Activated CD8-positive, alpha-beta T cell treated with anti-CD3 and anti-CD28 coated beads for 36 hours (primary cell): ENCODE results near the gene MATR3. TPM values are rescaled to one million over a fixed set of nuclear protein-coding genes. Genes with fewer than 3 reads are reported as not detected.
"Not testable (repeated sequence)": the region's sequence is repeated elsewhere in the genome, so short reads cannot be mapped to it uniquely, and the experiment has no call there.

Experiments used
- ATAC-seq: fragments of 200-7000 bp; cut with Tn5 transposase; one replicate; pipeline ENCODE4 v1.10.0; 2021; ENCODE audit warnings: mild to moderate bottlenecking, moderate library complexity
- CTCF ChIA-PET: fragments of 350-600 bp; sonication (Branson Sonifier 250); formaldehyde crosslinking; loops from one replicate; lab custom pipeline; 2021; ENCODE audit warnings: antibody characterized with exemption; lab: Charles Lee
- POLR2A ChIA-PET: fragments of 350-600 bp; sonication (Branson Sonifier 250); formaldehyde crosslinking; loops from one replicate; lab custom pipeline; 2021; ENCODE audit warnings: antibody characterized with exemption; lab: Charles Lee
- DNase-seq: peaks from one replicate; pipeline ENCODE4 v3.0.0-alpha.2; 2020
- H3K27ac Mint-ChIP-seq: one replicate; pipeline ENCODE4 v1.8.0; 2021; ENCODE audit warnings: mild to moderate bottlenecking, mixed read lengths
- H3K27me3 Mint-ChIP-seq: one replicate; pipeline ENCODE4 v1.8.0; 2021; ENCODE audit warnings: mixed read lengths
- H3K36me3 Mint-ChIP-seq: one replicate; pipeline ENCODE4 v1.8.0; 2021; ENCODE audit warnings: low read depth, mixed read lengths
- H3K4me1 Mint-ChIP-seq: one replicate; pipeline ENCODE4 v1.8.0; 2021; ENCODE audit warnings: low read depth, mixed read lengths
- H3K4me3 Mint-ChIP-seq: one replicate; pipeline ENCODE4 v1.8.0; 2021; ENCODE audit warnings: mild to moderate bottlenecking, moderate library complexity, mixed read lengths
- H3K9me3 Mint-ChIP-seq: one replicate; pipeline ENCODE4 v1.8.0; 2021; ENCODE audit warnings: mixed read lengths
- intact Hi-C: fragments of 100-400 bp; cut with micrococcal nuclease; formaldehyde crosslinking; loops from one replicate; pipeline ENCODE4 v1.10.0; 2022
- total RNA-seq, 2 experiments: library from RNA; stranded (reverse); gene quantifications; one replicate each; pipeline ENCODE4 v1.2.3, GENCODE V29; 2021
- TF ChIP-seq, protein P1 (sequence below): fragments of 200-600 bp; IDR thresholded peaks from one replicate; pipeline ENCODE4 v1.8.0; 2022; ENCODE audit warnings: antibody characterized with exemption, mild to moderate bottlenecking

The MATR3 gene
- total RNA-seq, 2 experiments from 2014 or later = 181 to 209 TPM

DNA sequence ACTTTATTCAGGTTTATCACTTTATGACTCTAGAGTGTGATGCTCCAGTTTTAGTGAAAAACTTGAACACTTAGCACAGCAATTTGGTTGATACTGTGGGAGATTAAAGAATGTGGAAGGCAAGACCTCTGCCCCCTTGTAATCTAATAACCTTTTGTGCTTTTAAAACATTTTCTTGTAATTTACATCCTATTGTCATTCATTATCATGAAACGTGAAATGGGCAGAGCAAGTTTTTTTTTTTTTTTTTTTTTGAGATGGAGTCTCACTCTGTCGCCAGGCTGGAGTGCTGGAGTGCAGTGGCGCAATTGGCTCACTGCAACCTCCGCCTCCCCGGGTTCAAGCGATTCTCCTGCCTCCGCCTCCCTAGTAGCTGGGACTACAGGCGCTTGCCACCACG is 49.9 kb downstream of the MATR3 start:
- TF ChIP-seq, protein P1, sequence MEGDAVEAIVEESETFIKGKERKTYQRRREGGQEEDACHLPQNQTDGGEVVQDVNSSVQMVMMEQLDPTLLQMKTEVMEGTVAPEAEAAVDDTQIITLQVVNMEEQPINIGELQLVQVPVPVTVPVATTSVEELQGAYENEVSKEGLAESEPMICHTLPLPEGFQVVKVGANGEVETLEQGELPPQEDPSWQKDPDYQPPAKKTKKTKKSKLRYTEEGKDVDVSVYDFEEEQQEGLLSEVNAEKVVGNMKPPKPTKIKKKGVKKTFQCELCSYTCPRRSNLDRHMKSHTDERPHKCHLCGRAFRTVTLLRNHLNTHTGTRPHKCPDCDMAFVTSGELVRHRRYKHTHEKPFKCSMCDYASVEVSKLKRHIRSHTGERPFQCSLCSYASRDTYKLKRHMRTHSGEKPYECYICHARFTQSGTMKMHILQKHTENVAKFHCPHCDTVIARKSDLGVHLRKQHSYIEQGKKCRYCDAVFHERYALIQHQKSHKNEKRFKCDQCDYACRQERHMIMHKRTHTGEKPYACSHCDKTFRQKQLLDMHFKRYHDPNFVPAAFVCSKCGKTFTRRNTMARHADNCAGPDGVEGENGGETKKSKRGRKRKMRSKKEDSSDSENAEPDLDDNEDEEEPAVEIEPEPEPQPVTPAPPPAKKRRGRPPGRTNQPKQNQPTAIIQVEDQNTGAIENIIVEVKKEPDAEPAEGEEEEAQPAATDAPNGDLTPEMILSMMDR = no peak
- DNase-seq = no peak

DNA sequence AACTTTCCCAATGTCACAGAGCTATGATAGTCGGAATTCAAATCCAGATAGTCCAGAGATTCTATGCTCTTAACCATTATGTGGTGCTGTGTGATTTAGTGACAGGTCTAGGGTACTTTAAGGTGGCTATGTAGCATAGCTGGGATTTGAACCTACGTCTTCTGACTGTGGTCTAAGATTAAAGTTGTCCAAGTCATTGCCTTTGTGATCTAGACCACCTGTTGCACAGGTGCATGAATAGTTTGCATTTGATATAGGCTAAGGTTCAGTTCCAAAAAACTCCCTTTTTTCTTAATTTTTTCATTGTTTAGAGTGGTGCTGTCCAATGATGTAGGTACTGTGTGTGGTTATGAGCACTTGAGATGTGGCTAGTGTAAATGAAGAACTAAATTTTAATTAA is 50.6 kb downstream of the MATR3 start:
- intact Hi-C loops = loop anchor here (5.0 kb wide), 1 partner anchor 48 kb away; no protein-coding TSS in a partner anchor
- POLR2A ChIA-PET = interaction anchor here (0.6 to 1.1 kb wide), 6 partner anchors 9 to 83 kb away, joined by 3 to 4 read pairs (median 3); partner anchors contain the start of gene MATR3
- H3K27ac Mint-ChIP-seq = peak overlapping the region; percentile 55

More for the DNA sequence above, 49.9 kb downstream of the MATR3 start:
- Mint-ChIP-seq H3K9me3 (no peaks in the 10 kb centered on the region), H3K27ac (peak overlapping the region; percentile 95), H3K27me3 (no peaks in the 10 kb centered on the region), H3K4me1 (peaks cover 45% of the 10 kb centered on the region), H3K4me3 (peak overlapping the region; percentile 89), H3K36me3 (peaks cover 26% of the 10 kb centered on the region)
- intact Hi-C loops = loop anchor here (5.0 kb wide), 1 partner anchor 49 kb away; no protein-coding TSS in a partner anchor
- ChIA-PET POLR2A (interaction anchor here (0.6 to 1.1 kb wide), 2 partner anchors 40 to 50 kb away, joined by 3 to 4 read pairs; partner anchors contain the start of gene MATR3), CTCF (no interaction called here)
- no peak for ATAC-seq

DNA sequence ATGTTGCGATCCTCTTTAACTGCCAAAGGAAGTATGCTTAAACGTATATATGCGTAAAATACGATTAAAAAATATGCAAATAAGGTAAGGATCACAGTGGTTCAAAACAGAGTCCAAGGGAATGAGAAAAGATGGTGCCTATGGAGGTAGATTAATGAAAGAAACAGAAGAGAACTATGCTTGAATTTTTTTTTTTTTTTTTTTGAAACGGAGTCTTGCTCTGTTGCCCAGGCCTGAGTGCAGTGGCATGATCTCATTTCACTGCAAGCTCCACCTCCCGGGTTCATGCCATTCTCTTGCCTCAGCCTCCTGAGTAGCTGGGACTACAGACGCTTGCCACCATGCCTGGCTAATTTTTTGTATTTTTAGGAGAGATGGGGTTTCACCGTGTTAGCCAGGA is 51.9 kb downstream of the MATR3 start:
- CTCF ChIA-PET = interaction anchor here (0.7 to 1.2 kb wide), 3 partner anchors 46 to 77 kb away, joined by 3 to 4 read pairs (median 4); no protein-coding TSS in a partner anchor
- ATAC-seq, POLR2A ChIA-PET, H3K9me3 Mint-ChIP-seq, H3K27me3 Mint-ChIP-seq, H3K4me3 Mint-ChIP-seq, DNase-seq, intact Hi-C loops: not testable (repeated sequence)
- Mint-ChIP-seq H3K27ac (peak overlapping the region; percentile 7), H3K4me1 (peaks cover 45% of the 10 kb centered on the region), H3K36me3 (peaks cover 29% of the 10 kb centered on the region)

More for the DNA sequence above, 50.6 kb downstream of the MATR3 start:
- no peaks in the 10 kb centered on the region for H3K27me3 Mint-ChIP-seq
- H3K4me3 Mint-ChIP-seq = peak overlapping the region; percentile 89
- ATAC-seq (no peak), DNase-seq (no peak)
- CTCF ChIA-PET = interaction anchor here (1.2 kb wide), 1 partner anchor 25 kb away, joined by 3 read pairs; no protein-coding TSS in a partner anchor
- peaks cover 29% of the 10 kb centered on the region for H3K36me3 Mint-ChIP-seq
- no peaks in the 10 kb centered on the region for H3K9me3 Mint-ChIP-seq
- TF ChIP-seq, protein P1 = no peak
- peaks cover 49% of the 10 kb centered on the region for H3K4me1 Mint-ChIP-seq

DNA sequence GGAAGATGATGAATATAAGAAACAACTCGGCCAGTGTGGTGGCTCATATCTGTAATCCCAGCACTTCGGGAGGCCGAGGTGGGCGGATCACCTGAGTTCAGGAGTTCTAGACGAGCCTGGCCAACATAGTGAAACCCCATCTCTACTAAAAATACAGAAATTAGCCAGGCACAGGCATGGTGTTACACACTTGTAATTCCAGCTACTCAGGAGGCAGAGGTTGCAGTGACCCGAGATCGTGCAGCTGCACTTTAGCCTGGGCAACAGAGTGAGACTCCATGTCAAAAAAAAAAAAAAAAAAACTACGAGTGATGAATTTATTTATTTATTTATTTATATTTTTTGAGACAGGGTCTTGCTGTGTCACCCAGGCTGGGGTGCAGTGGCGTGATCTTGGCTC is 54.3 kb downstream of the MATR3 start:
- ATAC-seq, CTCF ChIA-PET, H3K27me3 Mint-ChIP-seq, intact Hi-C loops, H3K27ac Mint-ChIP-seq, H3K4me3 Mint-ChIP-seq, H3K9me3 Mint-ChIP-seq, POLR2A ChIA-PET, DNase-seq: not testable (repeated sequence)
- Mint-ChIP-seq H3K4me1 (peaks cover 44% of the 10 kb centered on the region), H3K36me3 (peaks cover 28% of the 10 kb centered on the region)

DNA sequence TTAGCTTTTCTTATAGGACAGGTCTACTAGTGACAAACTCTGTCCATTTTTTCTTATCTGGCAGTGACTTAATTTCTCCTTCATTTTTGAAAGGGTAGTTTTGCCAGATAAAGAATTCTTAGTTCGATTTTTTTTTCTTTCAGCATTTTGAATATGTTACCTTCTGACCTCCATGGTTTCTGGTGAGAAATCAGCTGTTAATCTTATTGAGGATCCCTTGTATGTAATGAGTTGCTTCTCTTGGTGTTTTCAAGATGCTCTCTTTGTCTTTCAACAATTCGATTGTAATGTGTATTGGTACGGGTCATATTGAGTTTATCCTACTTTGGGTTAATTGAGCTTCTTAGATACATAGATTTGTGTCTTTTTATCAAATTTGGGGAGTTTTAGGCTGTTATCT is 60.6 kb downstream of the MATR3 start:
- H3K4me3 Mint-ChIP-seq = no peak overlapping the region
- no peaks in the 10 kb centered on the region for H3K27me3 Mint-ChIP-seq
- POLR2A ChIA-PET = interaction anchor here (0.9 to 1.0 kb wide), 2 partner anchors 12 to 79 kb away, joined by 3 read pairs; no protein-coding TSS in a partner anchor
- DNase-seq (no peak), ATAC-seq (no peak)
- TF ChIP-seq, protein P1 = no peak
- intact Hi-C loops = no loop called here
- H3K4me1 Mint-ChIP-seq = peaks cover 32% of the 10 kb centered on the region
- H3K27ac Mint-ChIP-seq = peak overlapping the region; percentile 32
- CTCF ChIA-PET = interaction anchor here (0.9 kb wide), 2 partner anchors 9 to 1002 kb away, joined by 3 read pairs; partner anchors contain the start of gene KDM3B
- peaks cover 15% of the 10 kb centered on the region for H3K36me3 Mint-ChIP-seq
- H3K9me3 Mint-ChIP-seq = peaks cover 4% of the 10 kb centered on the region

DNA sequence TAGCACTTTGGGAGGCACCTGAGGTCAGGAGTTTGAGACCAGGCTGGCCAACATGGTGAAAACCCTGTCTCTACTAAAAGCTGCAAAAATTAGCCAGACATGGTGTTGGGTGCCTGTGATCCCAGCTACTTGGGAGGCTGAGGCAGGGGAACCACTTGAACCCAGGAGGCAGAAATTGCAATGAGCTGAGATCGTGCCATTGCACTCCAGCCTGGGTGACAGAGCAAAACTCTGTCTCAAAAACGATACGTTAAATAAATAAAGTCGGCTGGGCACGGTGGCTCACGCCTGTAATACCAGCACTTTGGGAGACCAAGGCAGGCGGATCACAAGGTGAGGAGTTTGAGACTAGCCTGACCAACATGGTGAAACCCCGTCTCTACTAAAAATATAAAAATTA is 62.4 kb downstream of the MATR3 start:
- H3K9me3 Mint-ChIP-seq, POLR2A ChIA-PET, DNase-seq, H3K27ac Mint-ChIP-seq, intact Hi-C loops, ATAC-seq, H3K27me3 Mint-ChIP-seq, H3K4me3 Mint-ChIP-seq: not testable (repeated sequence)
- H3K36me3 Mint-ChIP-seq = peaks cover 15% of the 10 kb centered on the region
- peaks cover 32% of the 10 kb centered on the region for H3K4me1 Mint-ChIP-seq
- CTCF ChIA-PET = interaction anchor here (1.2 kb wide), 1 partner anchor 14 kb away, joined by 3 read pairs; the partner anchor contains the start of gene PAIP2
